ENCODE measurements around the gene MLPH.

DNA sequence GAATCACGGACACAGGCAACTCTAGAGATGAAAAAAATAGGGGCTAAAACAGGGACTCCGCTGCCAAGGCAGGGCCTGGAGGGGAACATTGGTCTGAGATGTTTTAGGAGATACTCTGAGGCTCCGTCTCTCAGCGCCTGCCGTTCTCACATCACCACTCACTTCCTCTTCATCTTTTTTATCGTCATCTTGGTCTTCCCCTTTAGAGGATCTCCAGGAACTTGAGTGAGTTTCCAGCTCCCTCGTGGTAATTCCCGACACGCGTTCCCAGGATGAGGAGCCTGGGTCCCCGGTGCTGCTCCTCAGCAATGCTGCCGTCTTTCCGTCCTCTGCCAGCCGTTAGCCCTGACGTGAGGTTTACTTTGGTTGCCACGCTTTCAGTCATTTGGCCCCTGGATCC, 16.1 kb downstream of the MLPH start:
- TF ChIP-seq, protein P1, sequence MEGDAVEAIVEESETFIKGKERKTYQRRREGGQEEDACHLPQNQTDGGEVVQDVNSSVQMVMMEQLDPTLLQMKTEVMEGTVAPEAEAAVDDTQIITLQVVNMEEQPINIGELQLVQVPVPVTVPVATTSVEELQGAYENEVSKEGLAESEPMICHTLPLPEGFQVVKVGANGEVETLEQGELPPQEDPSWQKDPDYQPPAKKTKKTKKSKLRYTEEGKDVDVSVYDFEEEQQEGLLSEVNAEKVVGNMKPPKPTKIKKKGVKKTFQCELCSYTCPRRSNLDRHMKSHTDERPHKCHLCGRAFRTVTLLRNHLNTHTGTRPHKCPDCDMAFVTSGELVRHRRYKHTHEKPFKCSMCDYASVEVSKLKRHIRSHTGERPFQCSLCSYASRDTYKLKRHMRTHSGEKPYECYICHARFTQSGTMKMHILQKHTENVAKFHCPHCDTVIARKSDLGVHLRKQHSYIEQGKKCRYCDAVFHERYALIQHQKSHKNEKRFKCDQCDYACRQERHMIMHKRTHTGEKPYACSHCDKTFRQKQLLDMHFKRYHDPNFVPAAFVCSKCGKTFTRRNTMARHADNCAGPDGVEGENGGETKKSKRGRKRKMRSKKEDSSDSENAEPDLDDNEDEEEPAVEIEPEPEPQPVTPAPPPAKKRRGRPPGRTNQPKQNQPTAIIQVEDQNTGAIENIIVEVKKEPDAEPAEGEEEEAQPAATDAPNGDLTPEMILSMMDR (IDR thresholded peaks at IDR 0.05; ENCODE audit: low read depth, low read length, poor library complexity, severe bottlenecking), result no peak
- TF ChIP-seq EZH2phosphoT487 (IDR thresholded peaks at IDR 0.05; ENCODE audit: borderline replicate concordance, low read length), result no peak
